ENCODE measurements around the gene TREM1. TPM values are rescaled to one million over a fixed set of nuclear protein-coding genes. Genes with fewer than 3 reads are reported as not detected.
"Not testable (repeated sequence)": the region's sequence is repeated elsewhere in the genome, so short reads cannot be mapped to it uniquely, and the experiment has no call there.

The TREM1 gene
- total RNA-seq, 1 donor from 2014 or later, result not detected

DNA sequence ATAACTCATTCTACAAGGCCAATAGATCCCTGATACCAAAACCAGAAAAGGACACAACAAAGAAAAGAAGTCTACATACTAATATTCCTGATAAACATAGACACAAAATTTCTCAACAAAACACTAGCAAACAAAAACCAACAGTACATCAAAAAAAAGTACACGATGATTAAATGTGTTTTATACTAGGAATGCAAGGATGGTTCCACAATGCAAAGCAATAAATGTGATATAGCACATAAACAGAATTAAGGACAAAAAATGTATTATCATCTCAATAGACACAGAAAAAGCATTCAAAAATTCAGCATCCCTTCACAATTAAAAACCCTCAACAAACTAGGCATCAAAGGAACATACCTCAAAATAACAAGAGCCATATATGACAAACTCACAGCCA is 23.2 kb downstream of the TREM1 start:
- intact Hi-C loops (cut with micrococcal nuclease), result no loop called here

DNA sequence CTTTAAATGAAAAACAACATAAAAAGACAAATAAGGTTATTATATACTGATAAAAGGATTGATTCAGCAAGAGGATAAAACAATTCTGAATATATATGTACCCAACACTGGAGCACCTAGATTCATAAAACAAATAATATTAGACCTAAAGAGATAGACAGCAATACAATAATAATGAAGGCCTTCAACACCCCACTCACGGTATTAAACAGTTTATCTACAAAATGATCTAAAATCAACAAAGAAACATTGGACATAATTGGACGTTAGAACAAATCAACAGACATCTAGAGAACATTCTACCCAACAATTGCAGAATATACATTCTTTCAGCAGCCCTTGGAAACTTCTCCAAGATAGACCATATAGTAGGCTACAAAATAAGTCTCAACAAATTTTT is 24.1 kb downstream of the TREM1 start:
- intact Hi-C loops (cut with micrococcal nuclease), result no loop called here

DNA sequence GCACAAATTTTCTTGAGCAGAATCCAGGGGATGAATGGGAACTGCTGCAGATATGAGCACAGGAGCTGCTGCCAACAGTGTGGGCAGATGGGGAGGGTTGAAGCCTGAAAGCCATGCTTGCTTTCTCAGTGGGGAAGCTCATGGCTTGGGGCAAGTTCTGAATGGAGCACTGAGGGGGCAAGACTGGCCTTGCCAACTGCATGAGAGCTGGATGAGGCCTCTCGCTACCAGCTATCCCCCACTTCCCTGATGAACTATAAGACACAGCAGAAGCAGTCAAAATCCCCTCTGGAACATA is 28.3 kb downstream of the TREM1 start:
- intact Hi-C loops (cut with micrococcal nuclease), result no loop called here

DNA sequence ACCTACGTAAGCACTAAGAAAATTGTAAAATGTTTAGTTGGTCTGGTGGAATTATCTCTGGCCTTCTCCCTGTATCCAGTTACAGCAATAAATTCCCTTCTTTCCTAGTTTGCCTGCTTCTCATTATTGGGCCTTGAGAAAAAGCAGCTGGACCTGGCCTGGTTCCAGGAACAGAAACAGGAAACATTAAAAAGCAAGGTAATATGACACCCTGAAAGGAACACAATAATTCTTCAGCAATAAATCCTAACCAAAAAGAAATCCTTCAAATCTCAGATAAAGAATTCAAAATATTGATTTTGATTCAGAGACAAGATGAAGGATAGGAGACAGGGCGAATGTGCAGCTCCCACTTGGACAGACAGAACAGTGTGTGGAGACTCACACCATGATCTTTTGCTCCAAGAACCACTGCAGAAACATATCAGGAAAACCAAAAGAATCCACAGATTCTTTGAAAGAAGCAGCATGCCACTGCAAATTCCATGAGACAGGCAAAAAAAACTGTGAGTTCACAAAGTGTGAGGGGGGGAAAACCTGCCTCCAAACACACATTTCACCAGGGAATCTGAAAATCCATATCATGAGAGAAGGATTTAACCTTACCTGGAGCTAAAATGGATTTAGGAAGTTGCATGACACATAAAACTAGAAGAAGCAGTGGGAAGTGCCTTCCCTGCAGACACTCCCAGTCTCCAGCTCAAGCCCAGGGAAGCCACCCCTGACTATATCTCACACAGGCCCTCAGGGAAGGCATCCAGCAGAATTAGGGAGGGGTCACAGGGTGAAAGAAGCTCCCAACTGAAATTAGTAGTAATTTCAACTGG is 28.9 kb downstream of the TREM1 start:
- intact Hi-C loops (cut with micrococcal nuclease), result no loop called here

DNA sequence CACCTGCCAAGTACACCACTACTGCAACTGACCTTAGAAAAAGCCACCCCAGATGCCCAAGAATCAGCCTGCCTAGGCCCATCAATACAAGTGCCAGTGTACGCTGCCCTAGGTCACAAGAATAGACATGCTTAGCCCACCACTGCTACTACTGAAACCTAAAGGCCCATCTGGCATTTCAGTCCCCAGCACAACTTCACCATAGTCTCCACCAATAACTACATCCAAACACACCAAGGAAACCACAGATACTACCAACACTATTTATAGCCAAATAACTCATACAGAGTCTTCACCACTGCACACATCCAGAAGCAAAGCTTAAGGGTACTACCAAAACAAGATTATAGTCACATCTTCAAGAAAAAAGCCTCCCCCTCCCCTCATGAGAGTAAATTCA is 30.1 kb downstream of the TREM1 start:
- intact Hi-C loops (cut with micrococcal nuclease), result no loop called here

DNA sequence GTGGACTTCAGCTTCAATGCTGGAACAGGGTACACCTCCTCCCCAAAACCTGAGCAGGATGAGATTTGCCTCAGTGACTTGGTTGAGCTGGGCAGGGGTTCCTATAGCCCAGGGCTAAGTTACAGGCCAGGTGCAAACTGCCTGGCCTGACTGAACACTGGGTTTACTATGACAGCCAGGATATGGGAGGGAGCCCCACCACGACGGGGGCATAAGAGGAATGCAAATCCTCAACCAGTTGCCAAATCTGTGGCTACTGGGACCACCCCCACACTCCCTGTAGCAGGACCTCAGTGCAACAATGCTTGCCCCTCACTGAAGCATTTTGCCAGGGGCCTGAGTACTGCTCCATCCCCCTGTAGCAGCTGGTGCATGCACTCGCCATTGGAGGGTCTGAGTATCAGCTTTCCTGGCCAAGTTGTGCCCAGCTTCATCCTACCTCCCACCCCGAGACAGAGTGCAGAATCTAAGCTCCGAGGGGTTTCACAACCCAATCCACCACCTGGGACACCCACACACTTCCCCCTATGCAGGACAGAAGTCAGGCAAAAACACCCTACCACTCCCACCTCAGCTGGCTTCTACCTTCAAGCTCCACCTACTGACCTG is 30.7 kb downstream of the TREM1 start:
- intact Hi-C loops (cut with micrococcal nuclease), result no loop called here

DNA sequence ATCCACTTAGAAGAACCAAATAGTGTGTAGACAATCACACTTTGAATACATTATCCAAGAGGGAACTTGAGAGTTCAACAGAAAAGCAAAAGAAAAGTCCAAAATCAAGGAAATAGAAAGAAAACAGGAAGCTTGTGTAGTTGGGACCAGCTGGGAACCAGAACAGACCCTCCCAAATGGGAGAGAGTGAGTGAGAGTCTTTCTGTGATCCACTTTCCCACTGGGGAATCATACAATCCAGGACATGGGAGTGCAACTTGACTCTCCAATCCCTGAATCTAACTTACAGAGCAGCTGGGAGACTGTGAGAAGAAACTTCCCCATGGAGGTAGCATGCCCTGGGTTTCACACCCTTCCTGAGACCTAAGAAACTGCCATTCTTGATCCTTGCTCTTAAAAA is 31.4 kb downstream of the TREM1 start:
- intact Hi-C loops (cut with micrococcal nuclease), result no loop called here

DNA sequence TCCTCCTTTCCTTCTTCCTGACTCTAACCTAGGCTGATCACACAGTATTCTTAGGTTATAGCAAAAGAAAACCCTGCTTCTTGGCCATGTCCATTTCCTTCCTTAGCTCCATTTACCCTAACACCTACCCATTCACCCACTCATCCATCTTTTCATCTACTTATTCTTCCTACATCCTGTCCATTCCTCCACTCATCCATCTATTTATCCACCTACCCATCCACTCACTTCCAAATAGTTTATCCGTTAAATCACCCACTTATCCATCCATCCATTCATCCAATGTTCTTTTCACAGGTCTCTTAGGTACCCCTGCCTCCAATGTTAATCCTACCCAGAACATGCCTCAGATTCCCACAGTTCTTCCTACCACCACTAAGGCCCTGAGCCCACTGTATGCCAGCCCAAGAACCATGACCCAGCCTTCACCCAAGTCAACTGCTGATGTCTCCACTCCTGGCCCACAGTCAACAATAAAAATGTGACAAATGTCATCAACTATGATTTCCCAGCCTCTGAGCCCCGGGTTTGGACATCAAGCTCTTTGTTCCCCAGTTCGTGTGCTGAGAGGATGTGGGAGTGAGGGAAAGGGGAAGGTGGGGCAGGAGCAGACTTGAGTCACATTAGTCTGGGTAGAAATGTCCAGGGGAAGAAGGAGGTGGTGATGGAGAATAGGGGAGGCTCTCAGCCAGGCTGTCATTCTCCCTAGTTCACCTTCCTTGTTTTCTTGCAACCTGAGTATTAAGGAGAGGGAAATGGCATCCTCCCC is 33.9 kb downstream of the TREM1 start:
- intact Hi-C loops (cut with micrococcal nuclease), result no loop called here

DNA sequence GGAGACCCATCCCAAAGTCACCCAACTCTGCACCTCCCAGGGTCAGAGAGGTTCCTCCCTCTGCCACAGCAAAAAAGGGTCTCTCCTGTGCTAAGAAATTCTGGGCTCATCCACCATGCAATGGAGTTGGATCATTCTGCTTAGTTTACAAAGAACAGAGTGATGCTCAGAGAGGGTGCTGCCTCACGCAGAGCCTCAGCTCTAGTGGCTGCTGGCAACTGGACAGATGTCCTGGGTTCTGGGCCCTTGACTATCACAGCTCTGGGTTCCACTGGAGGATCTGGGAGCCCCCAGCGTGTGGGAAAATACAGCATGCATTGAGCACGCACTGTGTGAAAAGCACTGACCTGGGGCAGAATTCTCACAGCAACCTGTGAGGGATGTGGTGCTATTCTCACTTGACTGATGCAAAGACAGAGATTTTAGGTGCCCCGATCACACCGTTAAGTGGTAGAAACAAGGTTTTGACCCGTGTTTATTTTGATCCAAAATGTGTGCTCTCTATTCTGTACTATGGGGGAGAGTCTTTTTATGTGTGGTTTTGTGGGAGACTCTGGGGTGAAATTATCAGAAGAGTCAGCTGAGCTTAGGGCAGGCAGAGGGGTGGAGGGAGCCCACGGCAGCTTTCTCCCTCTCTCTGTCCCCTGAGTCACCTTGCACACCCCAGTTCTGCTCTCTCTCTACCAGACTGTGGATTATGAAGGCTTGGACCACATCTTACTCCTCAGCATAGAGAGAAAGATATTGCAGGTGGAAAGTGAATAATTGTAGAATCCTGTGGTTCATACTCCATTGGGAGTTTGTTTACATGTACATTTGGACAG is 38.4 kb downstream of the TREM1 start:
- intact Hi-C loops (cut with micrococcal nuclease), result no loop called here

DNA sequence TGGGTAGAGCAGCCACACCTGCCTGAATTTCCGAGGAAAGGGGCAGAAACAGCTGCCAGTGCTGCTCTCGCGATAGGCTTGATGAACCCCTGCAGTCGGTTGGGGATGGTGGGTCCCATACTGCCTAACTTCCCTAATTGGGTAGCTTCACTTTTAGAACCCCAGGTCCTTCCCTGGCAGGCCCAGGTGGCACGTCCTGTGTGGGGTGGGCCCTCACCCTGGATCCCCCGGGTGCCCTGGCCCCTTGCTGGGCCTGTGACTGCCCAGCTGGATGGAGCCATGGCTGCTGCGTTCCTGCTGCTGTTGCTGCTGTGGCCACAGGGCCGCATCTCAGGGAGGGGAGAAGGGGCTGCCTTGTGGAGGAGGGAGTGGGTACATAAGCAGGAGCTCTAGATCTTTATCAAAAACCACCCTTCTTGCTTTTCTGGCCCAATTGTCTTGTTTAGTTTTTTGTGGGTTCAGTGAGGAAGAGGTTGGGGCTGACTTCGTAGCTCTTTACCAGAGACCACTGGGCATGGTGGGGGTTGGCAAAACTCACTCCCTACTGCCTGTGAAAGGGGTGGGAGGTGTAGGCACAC is 39.1 kb downstream of the TREM1 start:
- intact Hi-C loops (cut with micrococcal nuclease), result no loop called here

DNA sequence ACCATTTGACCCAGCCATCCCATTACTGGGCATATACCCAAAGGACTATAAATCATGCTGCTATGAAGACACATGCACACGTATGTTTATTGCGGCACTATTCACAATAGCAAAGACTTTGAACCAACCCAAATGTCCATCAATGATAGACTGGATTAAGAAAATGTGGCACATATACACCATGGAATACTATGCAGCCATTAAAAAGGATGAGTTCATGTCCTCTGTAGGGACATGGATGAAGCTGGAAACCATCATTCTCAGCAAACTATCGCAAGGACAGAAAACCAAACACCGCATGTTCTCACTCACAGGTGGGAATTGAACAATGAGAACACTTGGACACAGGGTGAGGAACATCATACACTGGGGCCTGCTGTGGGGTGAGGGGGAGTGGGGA is 40.0 kb downstream of the TREM1 start:
- intact Hi-C loops (cut with micrococcal nuclease), result not testable (repeated sequence)

DNA sequence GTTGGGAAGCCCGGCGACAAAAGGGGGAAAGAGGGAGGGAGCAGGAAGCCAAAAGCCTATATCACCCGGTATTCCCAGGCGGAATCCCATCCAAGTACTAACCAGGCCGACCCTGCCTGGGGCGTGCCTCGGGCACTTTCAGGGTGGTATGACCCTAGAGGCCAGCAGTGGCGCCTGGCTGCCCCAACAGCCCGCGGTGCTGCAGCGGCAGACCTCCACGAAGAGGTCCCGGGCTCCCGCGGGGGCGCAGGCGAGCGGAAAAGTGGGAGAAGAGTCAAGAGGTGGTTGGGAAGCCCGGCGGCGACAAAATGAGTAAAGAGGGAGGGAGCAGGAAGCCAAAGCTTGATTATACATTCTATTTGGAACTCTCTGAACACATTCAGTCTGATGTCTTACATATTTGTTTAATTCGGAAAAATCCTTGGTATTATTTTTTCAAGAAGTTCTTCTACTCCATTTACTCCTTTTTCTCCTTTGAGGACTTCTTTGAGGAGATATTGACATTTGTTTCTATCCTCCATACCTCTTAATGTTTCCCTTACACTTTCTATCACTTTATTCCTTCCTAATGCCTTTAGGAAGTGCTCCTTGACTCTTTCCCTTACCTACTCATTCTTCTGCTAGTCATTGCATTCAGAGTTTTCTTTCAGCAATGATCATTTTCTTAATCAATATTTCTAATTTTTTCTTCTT is 46.9 kb downstream of the TREM1 start:
- intact Hi-C loops (cut with micrococcal nuclease), result no loop called here

DNA sequence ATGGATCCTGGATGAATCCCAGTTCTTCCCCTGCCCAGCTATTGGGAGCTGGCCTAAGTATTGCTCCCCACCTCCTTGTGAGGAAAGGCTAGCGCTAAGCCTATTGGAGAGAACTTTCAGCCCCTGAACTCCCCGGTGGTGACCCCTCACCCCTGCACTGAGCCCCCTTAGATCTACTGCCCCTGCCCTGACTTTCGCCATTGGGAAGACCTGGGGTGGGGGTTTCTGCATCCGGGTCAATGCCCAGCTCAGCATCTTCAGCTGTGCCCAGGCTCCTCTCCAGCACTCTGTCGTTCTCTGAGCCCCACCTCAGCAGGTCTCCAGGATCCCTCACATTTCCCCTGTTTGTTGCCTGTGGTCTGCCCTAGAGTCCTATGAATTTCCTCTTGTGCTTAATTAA is 49.4 kb downstream of the TREM1 start:
- intact Hi-C loops (cut with micrococcal nuclease), result no loop called here

DNA sequence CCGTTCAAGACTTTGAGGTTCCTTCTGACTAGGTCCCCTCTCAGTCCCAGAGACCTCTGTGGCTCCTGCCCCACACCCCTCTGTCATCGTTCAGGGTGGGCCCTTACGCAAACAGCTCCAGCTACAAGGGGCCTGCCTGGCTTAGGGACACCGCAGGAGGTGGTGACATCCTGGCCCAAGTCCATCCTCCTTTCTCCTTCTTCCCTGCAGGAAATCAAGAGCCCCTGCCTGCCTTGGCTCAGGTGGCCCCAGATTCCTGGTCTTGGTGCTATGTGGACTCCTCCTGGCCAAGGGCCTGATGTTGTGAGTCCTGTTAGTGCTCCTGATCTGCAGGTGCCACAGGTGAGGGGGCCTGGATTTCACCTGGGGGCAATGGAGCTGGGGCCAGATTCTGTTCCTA is 50.2 kb downstream of the TREM1 start:
- intact Hi-C loops (cut with micrococcal nuclease), result no loop called here

DNA sequence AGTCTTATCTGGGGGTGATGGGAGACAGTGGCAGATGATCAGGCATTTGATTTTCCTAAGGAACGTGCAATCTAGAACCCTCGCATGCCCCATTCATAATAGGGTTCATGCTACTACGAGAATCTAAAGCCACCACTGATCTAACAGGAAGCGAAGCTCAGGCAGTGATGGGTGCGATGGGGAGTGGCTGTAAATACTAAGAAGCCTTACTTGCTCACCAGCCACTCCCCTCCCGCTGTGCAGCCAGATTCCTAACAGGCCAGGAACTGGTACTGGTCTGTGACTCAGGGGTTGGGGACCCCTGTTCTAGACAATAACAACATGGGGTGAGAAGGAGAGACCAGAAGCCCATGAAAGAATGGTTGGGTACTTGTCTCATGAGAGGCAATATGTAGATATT is 53.8 kb downstream of the TREM1 start:
- intact Hi-C loops (cut with micrococcal nuclease), result no loop called here

DNA sequence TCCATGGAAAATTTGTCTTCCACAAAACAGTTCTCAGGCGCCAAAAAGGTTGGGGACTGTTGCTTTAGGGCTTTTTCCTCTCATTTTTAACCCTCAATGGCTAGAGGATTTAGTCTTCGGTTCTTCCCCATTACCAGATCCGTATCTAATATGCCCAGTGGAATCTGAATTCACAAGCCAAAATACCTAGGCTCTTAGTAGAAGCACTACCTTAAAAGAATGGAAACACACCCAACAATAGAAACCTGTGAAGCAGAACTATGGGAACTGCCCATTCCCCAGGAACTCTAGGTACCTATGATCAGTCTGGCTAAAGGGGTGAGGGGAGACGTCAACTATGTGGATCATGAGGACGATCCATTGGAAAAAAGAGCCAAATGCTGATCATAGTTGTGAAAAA is 55.2 kb downstream of the TREM1 start:
- intact Hi-C loops (cut with micrococcal nuclease), result no loop called here

DNA sequence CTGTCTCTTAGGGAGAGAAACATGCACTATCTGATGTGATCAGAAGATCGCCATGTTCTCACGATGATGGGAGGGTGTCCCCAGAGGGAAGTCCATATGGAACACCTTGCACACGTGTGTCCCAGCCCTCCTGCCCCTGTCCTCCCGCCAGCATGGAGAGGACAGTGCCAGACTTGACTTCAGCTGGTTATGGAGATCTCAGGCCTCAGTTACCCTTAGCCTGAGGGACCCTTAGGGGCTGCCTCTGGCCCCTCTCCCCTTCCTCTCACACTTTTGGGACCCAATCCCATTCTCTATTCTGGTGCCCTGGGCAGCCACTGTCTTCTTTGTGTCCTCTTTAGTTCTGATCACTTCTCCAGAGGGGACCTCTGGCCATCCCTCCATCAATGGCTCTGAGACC is 56.8 kb downstream of the TREM1 start:
- intact Hi-C loops (cut with micrococcal nuclease), result no loop called here

DNA sequence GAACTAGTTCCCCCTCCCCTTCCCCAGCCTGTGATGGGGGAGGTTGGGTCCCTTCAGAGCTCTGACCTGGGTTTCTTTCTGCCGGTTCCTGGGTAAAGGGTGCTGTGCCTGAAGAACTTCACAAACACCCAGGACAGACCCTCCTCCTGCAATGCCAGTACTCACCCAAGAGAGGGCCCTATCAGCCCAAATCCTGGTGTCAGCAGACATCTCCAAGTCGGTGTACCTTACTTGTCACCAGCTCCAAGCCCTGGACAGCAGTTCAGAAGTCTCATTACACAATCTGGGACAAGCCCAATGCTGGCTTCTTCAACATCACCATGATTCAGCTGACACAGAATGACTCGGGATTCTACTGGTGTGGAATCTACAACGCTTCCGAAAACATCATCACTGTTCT is 57.9 kb downstream of the TREM1 start:
- intact Hi-C loops (cut with micrococcal nuclease), result no loop called here

DNA sequence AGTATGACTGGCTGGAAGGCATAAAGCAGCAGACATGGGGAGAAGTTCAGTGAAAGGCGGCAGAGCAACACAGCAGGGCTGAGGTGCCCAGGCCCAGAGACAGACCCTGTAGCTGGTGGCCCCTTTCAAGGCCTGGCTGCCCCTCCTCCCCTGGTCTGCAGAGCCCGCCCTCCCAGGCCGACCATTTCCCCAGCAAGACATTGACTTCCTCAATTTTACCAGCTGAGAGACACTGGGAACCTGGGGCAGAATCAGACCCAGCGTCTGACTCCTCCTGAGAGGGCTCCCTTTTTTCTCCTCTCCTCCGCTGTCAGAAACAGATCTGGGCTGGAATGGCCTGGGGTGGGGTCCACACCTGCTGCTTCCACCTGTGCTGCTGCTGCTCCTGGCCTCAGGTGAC is 58.4 kb downstream of the TREM1 start, which contains the start of gene TREML4:
TREML4 (plus strand) TSS at position 254 of the 400 bp plus-strand sequence; CDS start at position 333, 79 bp downstream.
- intact Hi-C loops (cut with micrococcal nuclease), result no loop called here

DNA sequence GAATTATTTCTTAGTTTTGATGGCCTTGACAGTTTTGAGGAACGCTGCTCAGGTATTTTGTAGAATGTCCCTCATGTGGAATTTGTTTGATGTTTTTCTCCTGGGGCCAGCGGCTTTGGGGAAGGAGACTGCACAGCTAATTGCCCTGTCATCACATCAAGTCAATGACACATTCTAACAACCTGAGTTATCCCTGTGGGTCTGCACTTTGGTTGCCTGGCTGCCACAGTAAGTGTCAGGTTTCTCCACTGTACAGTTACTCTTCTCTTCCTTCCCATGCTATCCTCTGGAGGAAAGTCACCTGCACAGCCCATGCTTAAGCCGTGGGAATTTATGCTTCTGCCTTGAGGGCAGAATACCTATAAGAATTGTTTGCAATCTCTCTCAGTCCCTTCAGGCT is 59.7 kb downstream of the TREM1 start:
- intact Hi-C loops (cut with micrococcal nuclease), result no loop called here

DNA sequence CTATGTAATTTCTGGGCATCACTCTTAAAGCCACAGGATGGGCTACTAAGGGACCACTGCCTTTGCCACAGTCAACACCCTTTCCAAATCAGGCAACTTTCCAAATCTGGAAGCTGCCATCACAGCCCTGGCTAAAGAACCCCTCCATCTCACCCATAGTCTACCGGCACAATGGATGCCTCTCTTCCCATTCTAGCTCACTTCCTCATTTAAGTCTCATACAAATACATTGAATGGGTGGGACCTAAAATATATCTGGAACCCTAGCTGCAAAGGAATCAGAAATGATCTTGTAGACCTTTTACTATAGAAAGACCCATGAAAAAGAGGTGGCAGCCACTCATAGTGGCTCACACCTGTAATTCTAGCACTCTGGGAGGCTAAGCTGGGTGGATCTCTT is 61.7 kb downstream of the TREM1 start:
- intact Hi-C loops (cut with micrococcal nuclease), result no loop called here
